Nephron (organoid): ENCODE measurements around the gene EVC.

Source experiments
- H3K27ac Mint-ChIP-seq, 3 experiments: 2 replicates each; pipeline ENCODE4 v1.8.0; 2020; ENCODE audit warnings: mixed read lengths in 3 of 3, mild to moderate bottlenecking in 2 of 3, moderate library complexity in 1 of 3
- H3K27me3 Mint-ChIP-seq: 2 replicates; pipeline ENCODE4 v1.8.0; 2021; ENCODE audit warnings: low read depth, mild to moderate bottlenecking, moderate library complexity, mixed read lengths
- H3K36me3 Mint-ChIP-seq: 2 replicates; pipeline ENCODE4 v1.8.0; 2020; ENCODE audit warnings: low read depth, mixed read lengths
- H3K4me1 Mint-ChIP-seq: 2 replicates; pipeline ENCODE4 v1.8.0; 2020; ENCODE audit warnings: mixed read lengths
- H3K4me3 Mint-ChIP-seq, 3 experiments: 2 replicates each; pipeline ENCODE4 v1.8.0; 2020; ENCODE audit warnings: mild to moderate bottlenecking in 3 of 3, mixed read lengths in 3 of 3, moderate library complexity in 2 of 3
- H3K9me3 Mint-ChIP-seq: 2 replicates; pipeline ENCODE4 v1.8.0; 2020; ENCODE audit warnings: mixed read lengths
- TF ChIP-seq, protein P1 (sequence below), 3 experiments: fragments of 200-600 bp; sonication (generic); IDR thresholded peaks; one replicate each; pipeline ENCODE4 v1.5.0; 2021; ENCODE audit warnings: antibody characterized with exemption in 3 of 3; ENCODE audit not compliant: unreplicated experiment in 3 of 3

Gene EVC

GRCh38 chr4:5800496-5800895 lies 89.5 kb downstream of the EVC start:
- no peak overlapping the region for H3K4me3 Mint-ChIP-seq
- no peak overlapping the region for H3K27ac Mint-ChIP-seq
- H3K4me1 Mint-ChIP-seq, result no peaks in the 10 kb centered on the region
- peaks cover 6% of the 10 kb centered on the region for H3K9me3 Mint-ChIP-seq
- TF ChIP-seq, protein P1, sequence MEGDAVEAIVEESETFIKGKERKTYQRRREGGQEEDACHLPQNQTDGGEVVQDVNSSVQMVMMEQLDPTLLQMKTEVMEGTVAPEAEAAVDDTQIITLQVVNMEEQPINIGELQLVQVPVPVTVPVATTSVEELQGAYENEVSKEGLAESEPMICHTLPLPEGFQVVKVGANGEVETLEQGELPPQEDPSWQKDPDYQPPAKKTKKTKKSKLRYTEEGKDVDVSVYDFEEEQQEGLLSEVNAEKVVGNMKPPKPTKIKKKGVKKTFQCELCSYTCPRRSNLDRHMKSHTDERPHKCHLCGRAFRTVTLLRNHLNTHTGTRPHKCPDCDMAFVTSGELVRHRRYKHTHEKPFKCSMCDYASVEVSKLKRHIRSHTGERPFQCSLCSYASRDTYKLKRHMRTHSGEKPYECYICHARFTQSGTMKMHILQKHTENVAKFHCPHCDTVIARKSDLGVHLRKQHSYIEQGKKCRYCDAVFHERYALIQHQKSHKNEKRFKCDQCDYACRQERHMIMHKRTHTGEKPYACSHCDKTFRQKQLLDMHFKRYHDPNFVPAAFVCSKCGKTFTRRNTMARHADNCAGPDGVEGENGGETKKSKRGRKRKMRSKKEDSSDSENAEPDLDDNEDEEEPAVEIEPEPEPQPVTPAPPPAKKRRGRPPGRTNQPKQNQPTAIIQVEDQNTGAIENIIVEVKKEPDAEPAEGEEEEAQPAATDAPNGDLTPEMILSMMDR (IDR thresholded peaks at IDR 0.05; ENCODE audit: unreplicated experiment in 3 of 3), result no peak
- H3K36me3 Mint-ChIP-seq, result peaks cover 52% of the 10 kb centered on the region
- no peaks in the 10 kb centered on the region for H3K27me3 Mint-ChIP-seq

GRCh38 chr4:5801696-5802095 lies 90.7 kb downstream of the EVC start:
- H3K4me3 Mint-ChIP-seq, result no peak overlapping the region

GRCh38 chr4:5802565-5802964 lies 91.6 kb downstream of the EVC start:
- Mint-ChIP-seq H3K27ac (no peak overlapping the region), H3K36me3 (peaks cover 55% of the 10 kb centered on the region), H3K4me3 (no peak overlapping the region), H3K9me3 (no peaks in the 10 kb centered on the region), H3K4me1 (no peaks in the 10 kb centered on the region), H3K27me3 (no peaks in the 10 kb centered on the region)
- TF ChIP-seq, protein P1 (IDR thresholded peaks at IDR 0.05; ENCODE audit: unreplicated experiment in 3 of 3), result no peak

More at GRCh38 chr4:5801696-5802095, 90.7 kb downstream of the EVC start:
- H3K9me3 Mint-ChIP-seq, result no peaks in the 10 kb centered on the region
- no peaks in the 10 kb centered on the region for H3K4me1 Mint-ChIP-seq
- H3K27ac Mint-ChIP-seq, result no peak overlapping the region
- TF ChIP-seq, protein P1 (IDR thresholded peaks at IDR 0.05; ENCODE audit: unreplicated experiment in 3 of 3), result no peak
- no peaks in the 10 kb centered on the region for H3K27me3 Mint-ChIP-seq
- H3K36me3 Mint-ChIP-seq, result peaks cover 52% of the 10 kb centered on the region

DNA sequence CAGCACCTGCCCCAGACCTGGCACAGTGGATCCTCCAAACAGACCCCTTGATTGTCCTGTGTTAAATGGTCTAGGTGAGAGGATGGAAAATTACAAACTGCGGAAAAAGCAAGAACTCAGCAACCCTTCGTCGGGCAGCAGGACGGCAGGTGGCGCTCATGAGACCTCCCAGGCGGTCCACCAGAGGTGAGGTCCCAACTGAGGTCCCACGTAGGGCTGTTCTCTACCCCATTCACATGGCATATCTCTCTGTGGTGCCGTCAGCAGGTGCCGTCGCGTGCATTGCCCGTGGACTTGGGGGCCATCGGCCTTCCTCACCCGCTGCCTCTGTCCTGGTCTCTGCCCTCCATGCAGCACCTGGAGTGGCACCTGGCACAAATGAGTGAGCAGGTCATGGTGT lies 93.7 kb downstream of the EVC start:
- no peaks in the 10 kb centered on the region for H3K27me3 Mint-ChIP-seq
- peaks cover 63% of the 10 kb centered on the region for H3K36me3 Mint-ChIP-seq
- TF ChIP-seq, protein P1 (IDR thresholded peaks at IDR 0.05; ENCODE audit: unreplicated experiment in 3 of 3), result no peak
- no peak overlapping the region for H3K4me3 Mint-ChIP-seq
- H3K9me3 Mint-ChIP-seq, result no peaks in the 10 kb centered on the region
- H3K4me1 Mint-ChIP-seq, result no peaks in the 10 kb centered on the region
- H3K27ac Mint-ChIP-seq, result no peak overlapping the region

DNA sequence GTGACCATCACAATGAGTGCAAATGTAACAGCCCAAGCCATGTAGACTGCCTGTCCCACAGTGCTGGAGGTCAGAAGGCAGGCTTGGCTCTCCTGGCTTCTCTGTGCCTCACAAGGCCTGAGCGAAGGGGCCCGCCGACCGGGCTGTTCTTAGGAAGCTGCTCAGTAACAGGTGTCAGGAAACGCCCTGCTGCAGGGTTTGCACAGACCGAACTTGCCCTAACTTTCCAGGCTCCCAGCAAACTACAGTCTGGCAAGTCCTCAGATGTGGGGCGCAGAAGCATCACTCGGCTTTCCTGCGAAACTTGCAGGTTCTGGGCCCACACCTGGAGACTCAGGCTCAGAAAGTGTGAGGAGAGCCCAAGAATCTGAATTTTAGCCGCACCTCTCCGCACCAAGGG lies 94.3 kb downstream of the EVC start:
- no peaks in the 10 kb centered on the region for H3K4me1 Mint-ChIP-seq
- no peak overlapping the region for H3K4me3 Mint-ChIP-seq
- no peaks in the 10 kb centered on the region for H3K27me3 Mint-ChIP-seq
- no peaks in the 10 kb centered on the region for H3K9me3 Mint-ChIP-seq
- TF ChIP-seq, protein P1 (IDR thresholded peaks at IDR 0.05; ENCODE audit: unreplicated experiment in 3 of 3), result no peak
- peaks cover 65% of the 10 kb centered on the region for H3K36me3 Mint-ChIP-seq
- H3K27ac Mint-ChIP-seq, result no peak overlapping the region

GRCh38 chr4:5808081-5808741 lies 97.2 kb downstream of the EVC start:
- Mint-ChIP-seq H3K4me1 (no peaks in the 10 kb centered on the region), H3K9me3 (no peaks in the 10 kb centered on the region), H3K4me3 (no peak overlapping the region), H3K36me3 (peaks cover 66% of the 10 kb centered on the region), H3K27me3 (peaks cover 3% of the 10 kb centered on the region), H3K27ac (no peak overlapping the region)
- TF ChIP-seq, protein P1 (IDR thresholded peaks at IDR 0.05; ENCODE audit: unreplicated experiment in 3 of 3), result no peak
